Lower lobe of right lung (tissue), 2 donors: Measurements from ENCODE around the gene ZNF282. TPM values are rescaled to one million over a fixed set of nuclear protein-coding genes. Genes with fewer than 3 reads are reported as not detected.

Experiments used
- ATAC-seq, 2 donors: fragments of 200-7000 bp; cut with Tn5 transposase; one replicate each; pipeline ENCODE4 v1.9.1; 2020 to 2022; ENCODE audit warnings: mild to moderate bottlenecking in 2 of 2, moderate library complexity in 2 of 2
- DNase-seq: peaks from one replicate; pipeline ENCODE4 v3.0.0-alpha.2; 2020
- H3K27ac ChIP-seq: fragments of 200-600 bp; one replicate; pipeline ENCODE4 v1.8.0; 2022
- H3K27me3 ChIP-seq: fragments of 200-600 bp; one replicate; pipeline ENCODE4 v1.8.0; 2022; ENCODE audit warnings: low read depth
- H3K36me3 ChIP-seq: fragments of 200-600 bp; one replicate; pipeline ENCODE4 v1.8.0; 2022; ENCODE audit warnings: mild to moderate bottlenecking
- H3K4me1 ChIP-seq: fragments of 200-600 bp; one replicate; pipeline ENCODE4 v1.8.0; 2022
- H3K4me3 ChIP-seq: fragments of 200-600 bp; one replicate; pipeline ENCODE4 v1.8.0; 2022; ENCODE audit warnings: mild to moderate bottlenecking
- H3K9me3 ChIP-seq: fragments of 200-600 bp; one replicate; pipeline ENCODE4 v1.8.0; 2022
- intact Hi-C: fragments of 100-400 bp; cut with DNase I; formaldehyde crosslinking; loops from one replicate; pipeline ENCODE4 v1.11.0; 2022
- total RNA-seq: library from RNA; stranded (reverse); fragmentation: NEBNext Ultra II Directional; extraction: Animal tissue kit (Norgen Biotek cat#: 25700); gene quantifications from one replicate; pipeline ENCODE4 v1.2.1, GENCODE V29; 2021
- TF ChIP-seq, protein P1 (sequence below): fragments of 200-600 bp; IDR thresholded peaks from one replicate; pipeline ENCODE4 v1.8.0; 2022; ENCODE audit warnings: antibody characterized with exemption, mild to moderate bottlenecking
- donor health status: DM: no; HTN: yes; CAD: no; lungs with severe emphysema.

The ZNF282 gene
- total RNA-seq, 1 donor from 2014 or later: 20.9 TPM

DNA sequence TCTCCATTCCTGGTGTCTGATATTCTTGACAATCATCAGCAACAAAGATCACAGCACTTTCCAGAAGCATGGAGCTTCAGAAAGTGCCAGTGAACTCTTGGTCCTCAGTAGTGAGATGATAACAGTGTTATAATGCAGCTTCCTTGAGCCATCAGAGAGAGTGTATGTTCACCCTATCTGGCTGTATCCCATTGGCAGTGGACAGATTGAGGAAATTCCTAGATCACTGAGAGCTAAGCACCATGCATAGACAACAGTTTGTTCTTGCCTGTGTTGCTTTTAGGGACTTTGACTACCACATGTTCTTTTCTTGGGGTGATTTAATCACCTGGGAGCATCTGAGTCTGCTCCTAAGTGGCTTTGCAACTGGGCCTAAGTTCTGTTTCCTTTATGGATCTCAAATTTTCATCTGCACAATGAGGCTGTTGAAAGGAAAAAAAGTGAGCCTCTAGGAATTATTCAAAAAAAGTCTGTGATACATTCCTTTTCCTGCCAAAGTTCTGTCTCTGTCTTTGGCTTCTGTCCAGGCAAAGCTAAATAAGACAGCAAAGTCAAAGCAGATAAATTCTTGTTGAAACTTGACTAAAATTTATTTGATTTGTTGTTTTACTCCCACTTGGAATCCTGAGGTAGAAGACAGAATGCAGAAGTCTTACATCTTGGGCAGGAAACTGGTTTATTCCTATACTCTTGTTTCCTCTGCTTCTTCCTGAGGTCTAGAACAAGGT is 14.5 kb upstream of the ZNF282 start:
- Histone ChIP-seq H3K27me3 (no peaks in the 10 kb centered on the region), H3K27ac (no peak overlapping the region), H3K4me1 (no peaks in the 10 kb centered on the region), H3K36me3 (peaks cover 60% of the 10 kb centered on the region), H3K9me3 (no peaks in the 10 kb centered on the region), H3K4me3 (no peak overlapping the region)
- intact Hi-C loops: no loop called here
- DNase-seq (no peak), ATAC-seq (no peak)
- TF ChIP-seq, protein P1, sequence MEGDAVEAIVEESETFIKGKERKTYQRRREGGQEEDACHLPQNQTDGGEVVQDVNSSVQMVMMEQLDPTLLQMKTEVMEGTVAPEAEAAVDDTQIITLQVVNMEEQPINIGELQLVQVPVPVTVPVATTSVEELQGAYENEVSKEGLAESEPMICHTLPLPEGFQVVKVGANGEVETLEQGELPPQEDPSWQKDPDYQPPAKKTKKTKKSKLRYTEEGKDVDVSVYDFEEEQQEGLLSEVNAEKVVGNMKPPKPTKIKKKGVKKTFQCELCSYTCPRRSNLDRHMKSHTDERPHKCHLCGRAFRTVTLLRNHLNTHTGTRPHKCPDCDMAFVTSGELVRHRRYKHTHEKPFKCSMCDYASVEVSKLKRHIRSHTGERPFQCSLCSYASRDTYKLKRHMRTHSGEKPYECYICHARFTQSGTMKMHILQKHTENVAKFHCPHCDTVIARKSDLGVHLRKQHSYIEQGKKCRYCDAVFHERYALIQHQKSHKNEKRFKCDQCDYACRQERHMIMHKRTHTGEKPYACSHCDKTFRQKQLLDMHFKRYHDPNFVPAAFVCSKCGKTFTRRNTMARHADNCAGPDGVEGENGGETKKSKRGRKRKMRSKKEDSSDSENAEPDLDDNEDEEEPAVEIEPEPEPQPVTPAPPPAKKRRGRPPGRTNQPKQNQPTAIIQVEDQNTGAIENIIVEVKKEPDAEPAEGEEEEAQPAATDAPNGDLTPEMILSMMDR: no peak

- TF ChIP-seq, protein P1: no peak
- intact Hi-C loops: no loop called here
- H3K4me3 ChIP-seq: no peak overlapping the region
- no peaks in the 10 kb centered on the region for H3K27me3 ChIP-seq
- H3K36me3 ChIP-seq: peaks cover 54% of the 10 kb centered on the region
- H3K4me1 ChIP-seq: no peaks in the 10 kb centered on the region
- no peak overlapping the region for H3K27ac ChIP-seq
- DNase-seq (no peak), ATAC-seq (no peak)
- H3K9me3 ChIP-seq: no peaks in the 10 kb centered on the region
These were observed 13.9 kb upstream of the ZNF282 start for GRCh38 chr7:149181450-149181790.

DNA sequence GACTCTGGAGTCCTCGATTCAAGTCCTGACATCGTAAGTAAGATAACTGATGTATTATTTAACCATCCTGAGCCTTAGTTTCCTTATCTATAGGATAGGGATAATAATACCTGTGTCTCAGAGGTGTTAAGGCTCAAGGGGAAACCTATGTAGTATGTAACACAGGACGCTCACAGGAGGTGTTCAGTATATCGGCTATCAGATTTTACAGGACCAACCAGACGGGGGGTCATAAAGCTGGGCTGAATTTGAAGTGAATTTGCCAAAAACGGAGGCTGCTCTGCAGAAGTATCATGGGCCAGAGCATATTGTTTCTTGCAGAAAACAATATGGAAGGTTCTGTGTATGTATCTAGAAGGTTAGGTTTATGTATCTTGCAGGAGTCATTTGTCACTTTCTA is 11.1 kb upstream of the ZNF282 start:
- Histone ChIP-seq H3K27me3 (no peaks in the 10 kb centered on the region), H3K9me3 (no peaks in the 10 kb centered on the region), H3K4me3 (no peak overlapping the region), H3K36me3 (peaks cover 26% of the 10 kb centered on the region), H3K4me1 (no peaks in the 10 kb centered on the region), H3K27ac (no peak overlapping the region)
- TF ChIP-seq, protein P1: no peak
- DNase-seq (no peak), ATAC-seq (no peak)
- intact Hi-C loops: no loop called here

DNA sequence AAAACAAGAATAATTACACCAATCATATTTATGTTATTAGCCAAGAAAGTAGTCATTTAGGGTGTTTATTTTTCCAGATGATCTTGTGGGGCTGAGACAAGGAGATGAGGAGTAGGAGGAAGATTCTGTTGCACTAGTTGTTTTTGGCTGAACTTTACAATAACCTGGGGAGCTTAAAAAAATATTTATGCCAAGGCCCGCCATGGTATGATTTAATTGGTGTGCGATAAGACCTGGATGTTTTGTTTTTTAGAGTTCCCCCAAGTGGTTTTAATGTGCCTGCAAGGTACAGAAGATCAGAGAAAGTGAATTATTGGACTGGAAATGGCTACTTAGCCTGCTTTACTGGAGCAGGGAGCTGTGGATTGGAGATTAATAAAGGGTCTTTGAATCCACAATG is 7.1 kb upstream of the ZNF282 start:
- TF ChIP-seq, protein P1: no peak
- Histone ChIP-seq H3K9me3 (no peaks in the 10 kb centered on the region), H3K27me3 (no peaks in the 10 kb centered on the region), H3K4me1 (no peaks in the 10 kb centered on the region), H3K4me3 (no peak overlapping the region), H3K27ac (no peak overlapping the region), H3K36me3 (no peaks in the 10 kb centered on the region)
- intact Hi-C loops: no loop called here
- no peak for ATAC-seq
- no peak for DNase-seq

DNA sequence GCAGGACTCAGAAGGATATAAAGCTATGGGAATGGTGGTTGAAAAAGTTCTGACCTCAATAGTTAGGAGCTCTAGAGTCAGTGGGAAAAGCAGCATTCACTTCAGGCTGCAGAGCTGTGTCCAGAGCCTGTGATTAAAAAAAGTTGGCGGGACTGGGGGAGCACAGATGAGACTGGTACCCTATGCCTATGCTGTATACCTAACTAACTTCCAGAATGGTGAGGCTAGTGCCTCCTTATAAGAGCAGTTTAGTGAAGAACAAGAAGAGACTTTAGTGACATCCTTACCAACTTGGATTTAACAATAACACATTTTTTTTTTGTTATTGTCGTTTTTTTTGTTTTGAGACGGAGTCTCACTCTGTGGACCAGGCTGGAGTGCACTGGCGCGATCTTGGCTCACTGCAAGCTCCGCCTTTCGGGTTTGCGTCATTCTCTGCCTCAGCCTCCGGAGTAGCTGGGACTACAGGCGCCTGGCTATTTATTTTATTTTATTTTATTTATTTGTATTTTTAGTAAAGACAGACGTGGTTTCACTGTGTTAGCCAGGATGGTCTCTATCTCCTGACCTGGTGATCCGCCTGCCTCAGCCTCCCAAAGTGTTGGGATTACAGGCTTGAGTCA is 6.6 kb upstream of the ZNF282 start:
- H3K27ac ChIP-seq: no peak overlapping the region
- H3K4me3 ChIP-seq: no peak overlapping the region
- DNase-seq: no peak
- no peaks in the 10 kb centered on the region for H3K27me3 ChIP-seq
- no peaks in the 10 kb centered on the region for H3K4me1 ChIP-seq
- no peak for ATAC-seq
- intact Hi-C loops: no loop called here
- H3K9me3 ChIP-seq: no peaks in the 10 kb centered on the region
- no peaks in the 10 kb centered on the region for H3K36me3 ChIP-seq
- TF ChIP-seq, protein P1: no peak
